ENCODE results near the gene ADAM23.

The ADAM23 gene

GRCh38 chr2:206635015-206635414 lies 191.7 kb downstream of the ADAM23 start:
- H3K27me3 ChIP-seq (ENCODE audit: insufficient read depth, low read depth, severe bottlenecking) = no peaks in the 10 kb centered on the region
- TF ChIP-seq CTCF (IDR thresholded peaks at IDR 0.05; ENCODE audit: low read depth, low read length) = no peak

GRCh38 chr2:206639636-206640035 lies 196.3 kb downstream of the ADAM23 start:
- Histone ChIP-seq H3K9me3 (ENCODE audit: severe bottlenecking) (no peaks in the 10 kb centered on the region), H3K4me3 (ENCODE audit: low read depth, low read length) (no peak overlapping the region), H3K27me3 (ENCODE audit: insufficient read depth, low read depth, severe bottlenecking) (no peaks in the 10 kb centered on the region), H3K27ac (no peak overlapping the region), H3K36me3 (no peaks in the 10 kb centered on the region)
- DNase-seq = no peak
- no peak for TF ChIP-seq CTCF (IDR thresholded peaks at IDR 0.05; ENCODE audit: low read depth, low read length)

More at GRCh38 chr2:206635015-206635414, 191.7 kb downstream of the ADAM23 start:
- no peaks in the 10 kb centered on the region for H3K9me3 ChIP-seq (ENCODE audit: severe bottlenecking)
- no peak overlapping the region for H3K27ac ChIP-seq
- H3K4me3 ChIP-seq (ENCODE audit: low read depth, low read length) = no peak overlapping the region
- no peaks in the 10 kb centered on the region for H3K36me3 ChIP-seq
- no peak for DNase-seq

- no peak for DNase-seq
- Histone ChIP-seq H3K27me3 (ENCODE audit: insufficient read depth, low read depth, severe bottlenecking) (no peaks in the 10 kb centered on the region), H3K36me3 (no peaks in the 10 kb centered on the region), H3K27ac (no peak overlapping the region), H3K9me3 (ENCODE audit: severe bottlenecking) (no peaks in the 10 kb centered on the region), H3K4me3 (ENCODE audit: low read depth, low read length) (no peak overlapping the region)
- no peak for TF ChIP-seq CTCF (IDR thresholded peaks at IDR 0.05; ENCODE audit: low read depth, low read length)
Observed at GRCh38 chr2:206641226-206641625, 197.9 kb downstream of the ADAM23 start.

- no peaks in the 10 kb centered on the region for H3K36me3 ChIP-seq
- DNase-seq = no peak
- no peaks in the 10 kb centered on the region for H3K27me3 ChIP-seq (ENCODE audit: insufficient read depth, low read depth, severe bottlenecking)
- TF ChIP-seq CTCF (IDR thresholded peaks at IDR 0.05; ENCODE audit: low read depth, low read length) = no peak
- no peak within 1 kb of the TSS for H3K27ac ChIP-seq
- H3K9me3 ChIP-seq (ENCODE audit: severe bottlenecking) = no peaks in the 10 kb centered on the region
- H3K4me3 ChIP-seq (ENCODE audit: low read depth, low read length) = no peak within 1 kb of the TSS
Observed at GRCh38 chr2:206642075-206643025, 199.0 kb downstream of the ADAM23 start, which contains the start of gene FAM237A. Gene FAM237A, plus strand, starts transcription at chr2:206642487. Its CDS starts 1,750 bp downstream, at chr2:206644237.

GRCh38 chr2:206647985-206648384 lies 204.7 kb downstream of the ADAM23 start:
- Histone ChIP-seq H3K4me3 (ENCODE audit: low read depth, low read length) (no peak overlapping the region), H3K36me3 (no peaks in the 10 kb centered on the region), H3K27ac (no peak overlapping the region), H3K9me3 (ENCODE audit: severe bottlenecking) (no peaks in the 10 kb centered on the region), H3K27me3 (ENCODE audit: insufficient read depth, low read depth, severe bottlenecking) (no peaks in the 10 kb centered on the region)
- TF ChIP-seq CTCF (IDR thresholded peaks at IDR 0.05; ENCODE audit: low read depth, low read length) = no peak
- no peak for DNase-seq
